HEK293T (cell line): ENCODE results near the gene SPSB3.

Experiments used
- ARNT ChIP-seq: fragments of 450-650 bp; IDR thresholded peaks from 2 replicates; pipeline ENCODE4 v1.6.1; 2017; ENCODE audit warnings: mild to moderate bottlenecking
- BHLHE40 ChIP-seq: fragments of 450-650 bp; IDR thresholded peaks from 2 replicates; pipeline ENCODE4 v1.6.1; 2016; ENCODE audit warnings: mild to moderate bottlenecking, moderate library complexity, borderline replicate concordance
- CTBP1 ChIP-seq: fragments of 450-650 bp; IDR thresholded peaks from 2 replicates; pipeline ENCODE4 v1.6.1; 2016; ENCODE audit warnings: borderline replicate concordance
- ELF4 ChIP-seq: fragments of 450-650 bp; IDR thresholded peaks from 2 replicates; pipeline ENCODE4 v1.6.1; 2017; ENCODE audit warnings: antibody characterized with exemption
- FOXK2 ChIP-seq: fragments of 450-650 bp; IDR thresholded peaks from 2 replicates; pipeline ENCODE4 v1.6.1; 2016; ENCODE audit warnings: mild to moderate bottlenecking
- FOXM1 ChIP-seq: fragments of 450-650 bp; IDR thresholded peaks from 2 replicates; pipeline ENCODE4 v1.6.1; 2017; ENCODE audit warnings: mild to moderate bottlenecking, borderline replicate concordance
- LEF1 ChIP-seq: fragments of 450-650 bp; IDR thresholded peaks from 2 replicates; pipeline ENCODE4 v1.6.1; 2017; ENCODE audit warnings: mild to moderate bottlenecking, borderline replicate concordance
- NFRKB ChIP-seq: fragments of 450-650 bp; IDR thresholded peaks from 2 replicates; pipeline ENCODE4 v1.6.1; 2016; ENCODE audit warnings: mild to moderate bottlenecking, moderate library complexity
- PKNOX1 ChIP-seq: fragments of 450-650 bp; IDR thresholded peaks from 2 replicates; pipeline ENCODE4 v1.6.1; 2016
- SP1 ChIP-seq: fragments of 450-650 bp; IDR thresholded peaks from 2 replicates; pipeline ENCODE4 v1.6.1; 2017
- SUZ12 ChIP-seq: fragments of 450-650 bp; IDR thresholded peaks from 2 replicates; pipeline ENCODE4 v1.6.1; 2016; ENCODE audit warnings: mild to moderate bottlenecking
- TARDBP ChIP-seq: fragments of 450-650 bp; IDR thresholded peaks from 2 replicates; pipeline ENCODE4 v1.6.1; 2016
- ZNF384 ChIP-seq: fragments of 450-650 bp; IDR thresholded peaks from 2 replicates; pipeline ENCODE4 v1.6.1; 2016

GRCh38 chr16:1776672-1776955 lies 5.8 kb downstream of the SPSB3 start:
- no peak for TF ChIP-seq SP1
- no peak for TF ChIP-seq ARNT
- TF ChIP-seq BHLHE40 = no peak
- TF ChIP-seq FOXM1 = no peak
- no peak for TF ChIP-seq SUZ12
- no peak for TF ChIP-seq ZNF384
- TF ChIP-seq CTBP1 = no peak
- no peak for TF ChIP-seq ELF4
- TF ChIP-seq FOXK2 = no peak
- no peak for TF ChIP-seq PKNOX1
- no peak for TF ChIP-seq NFRKB
- TF ChIP-seq LEF1 = no peak
- TF ChIP-seq TARDBP = no peak
